Activated effector memory CD4-positive, alpha-beta T cell treated with anti-CD3 and anti-CD28 coated beads, Interleukin-2, amount 50 U/mL, for 16 hours (primary cell): ENCODE results near the gene TMEM131.

ENCODE experiments used
- DNase-seq: peaks from one replicate; pipeline ENCODE4 v3.0.0-alpha.2; 2020

TMEM131 gene

GRCh38 chr2:97797355-97797754 is 198.4 kb downstream of the TMEM131 start:
- no peak for DNase-seq

- no peak for DNase-seq
Observed at GRCh38 chr2:97796465-97797126, 199.2 kb downstream of the TMEM131 start.

- DNase-seq, result no peak
Observed at GRCh38 chr2:97792416-97792815, 203.3 kb downstream of the TMEM131 start.

- DNase-seq, result no peak
Observed at GRCh38 chr2:97788986-97789644, 206.6 kb downstream of the TMEM131 start.

GRCh38 chr2:97785818-97786217 is 209.9 kb downstream of the TMEM131 start:
- no peak for DNase-seq

- no peak for DNase-seq
Observed at GRCh38 chr2:97784953-97785352, 210.8 kb downstream of the TMEM131 start.

DNA sequence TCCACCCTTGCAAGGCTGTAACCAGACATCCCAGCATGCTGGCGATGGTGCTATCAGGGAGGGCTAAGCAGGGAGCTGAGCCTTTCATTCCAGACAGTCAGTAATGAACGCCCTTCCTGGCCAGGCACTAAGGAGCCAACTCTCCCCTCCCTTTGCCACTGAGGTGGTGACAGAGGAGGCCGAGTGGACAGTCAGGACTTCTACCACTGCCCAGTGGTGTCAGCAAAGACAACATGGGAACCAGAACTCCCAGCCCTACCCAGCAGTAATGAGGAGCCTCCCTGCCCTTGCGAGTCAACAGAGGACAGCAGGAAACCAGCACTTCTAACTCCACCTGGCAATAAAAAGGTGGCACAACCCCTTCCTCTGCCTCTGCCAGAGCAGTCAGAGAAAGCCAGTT is 213.8 kb downstream of the TMEM131 start:
- no peak for DNase-seq

GRCh38 chr2:97779141-97779540 is 216.6 kb downstream of the TMEM131 start:
- DNase-seq, result no peak

GRCh38 chr2:97775074-97775473 is 220.7 kb downstream of the TMEM131 start:
- DNase-seq, result no peak

- no peak for DNase-seq
Observed at GRCh38 chr2:97774425-97774824, 221.3 kb downstream of the TMEM131 start.

GRCh38 chr2:97770445-97770844 is 225.3 kb downstream of the TMEM131 start:
- DNase-seq, result no peak

GRCh38 chr2:97769711-97770110 is 226.0 kb downstream of the TMEM131 start:
- DNase-seq, result no peak

GRCh38 chr2:97769308-97769707 is 226.4 kb downstream of the TMEM131 start:
- no peak for DNase-seq

- DNase-seq, result no peak
Observed at GRCh38 chr2:97766567-97766966, 229.2 kb downstream of the TMEM131 start.

- no peak for DNase-seq
Observed at GRCh38 chr2:97765933-97766332, 229.8 kb downstream of the TMEM131 start.

DNA sequence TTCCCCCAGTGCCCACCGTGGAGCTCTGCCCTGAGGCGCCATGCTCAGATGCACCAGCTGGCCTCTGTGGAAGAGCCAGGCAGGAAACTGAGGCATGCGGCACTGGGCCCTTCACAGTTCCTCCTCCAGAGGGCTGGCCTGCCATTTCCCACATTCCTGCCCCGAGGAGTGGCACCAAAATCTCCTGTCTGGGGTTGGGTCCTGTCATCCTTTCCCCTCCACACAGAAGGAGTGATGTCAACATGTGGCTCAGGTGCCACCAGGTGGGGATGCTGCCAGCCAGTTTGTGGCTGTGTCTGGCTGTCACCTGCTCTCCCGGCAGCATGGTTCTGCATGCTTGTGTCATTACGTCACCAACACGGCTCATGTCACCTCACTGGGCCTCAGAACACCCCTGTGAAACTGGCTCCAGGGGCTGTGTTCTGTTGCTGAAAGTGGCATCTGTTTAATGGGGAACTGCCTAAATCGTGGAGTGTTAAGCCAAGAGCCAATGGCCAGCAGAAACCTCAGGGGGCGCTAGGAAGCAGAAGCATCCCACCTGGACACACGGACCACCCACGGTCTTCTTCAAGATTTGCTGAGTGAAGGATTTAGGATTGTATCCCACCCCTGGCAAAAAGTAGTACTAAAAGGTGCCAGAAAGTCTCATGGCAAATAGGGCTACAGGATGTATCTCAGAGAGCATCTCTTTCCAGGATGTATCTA is 231.0 kb downstream of the TMEM131 start:
- no peak for DNase-seq

GRCh38 chr2:97763176-97763845 is 232.4 kb downstream of the TMEM131 start:
- no peak for DNase-seq

DNA sequence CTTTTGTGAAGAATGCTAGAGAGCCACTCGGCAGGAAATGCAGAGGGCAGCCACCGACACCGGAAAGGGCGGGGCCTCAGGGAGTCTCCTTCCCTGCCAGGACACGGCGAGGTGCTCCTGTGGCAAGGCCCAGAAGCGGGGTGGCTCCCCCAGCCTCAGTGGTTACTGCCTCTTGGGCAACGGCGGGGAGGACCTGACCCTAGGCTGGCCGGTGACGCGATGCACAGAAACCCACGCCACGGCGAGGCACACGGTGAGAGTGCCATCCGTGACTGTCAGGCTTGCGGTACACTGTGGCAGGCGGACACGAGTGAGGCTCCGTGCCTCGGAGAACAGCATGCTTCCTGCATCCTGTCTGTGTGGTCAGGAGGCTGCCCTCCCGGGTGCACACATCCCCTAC is 234.6 kb downstream of the TMEM131 start:
- DNase-seq, result peak; percentile 84

DNA sequence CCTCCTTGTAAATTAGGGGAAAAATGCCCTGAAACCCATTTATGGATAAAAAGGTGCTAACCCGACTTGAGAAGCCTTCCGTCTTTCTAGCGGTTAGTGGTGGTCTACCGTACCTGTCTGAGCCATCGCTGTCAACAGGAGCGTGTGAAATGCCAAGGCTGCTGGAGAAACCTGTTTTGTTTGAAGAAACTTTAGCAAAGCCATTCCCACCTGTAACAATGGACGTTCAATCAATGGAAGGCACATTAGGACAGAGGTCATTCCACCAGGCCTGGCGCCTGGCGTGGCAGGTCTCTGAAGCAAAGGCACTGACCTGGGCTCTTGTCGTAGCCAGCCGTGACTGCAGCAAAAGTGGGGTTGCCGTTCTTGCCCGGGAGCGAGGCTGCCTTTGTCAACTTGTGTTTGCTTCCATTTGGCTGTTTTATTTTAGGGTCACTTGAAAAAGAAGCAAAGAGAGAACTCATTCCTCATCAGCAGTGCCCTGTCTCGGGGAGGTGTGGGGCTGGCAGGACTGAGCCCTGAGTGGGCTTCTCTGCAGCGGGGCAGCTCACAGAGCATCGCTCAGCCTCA is 235.2 kb downstream of the TMEM131 start:
- DNase-seq, result no peak

DNA sequence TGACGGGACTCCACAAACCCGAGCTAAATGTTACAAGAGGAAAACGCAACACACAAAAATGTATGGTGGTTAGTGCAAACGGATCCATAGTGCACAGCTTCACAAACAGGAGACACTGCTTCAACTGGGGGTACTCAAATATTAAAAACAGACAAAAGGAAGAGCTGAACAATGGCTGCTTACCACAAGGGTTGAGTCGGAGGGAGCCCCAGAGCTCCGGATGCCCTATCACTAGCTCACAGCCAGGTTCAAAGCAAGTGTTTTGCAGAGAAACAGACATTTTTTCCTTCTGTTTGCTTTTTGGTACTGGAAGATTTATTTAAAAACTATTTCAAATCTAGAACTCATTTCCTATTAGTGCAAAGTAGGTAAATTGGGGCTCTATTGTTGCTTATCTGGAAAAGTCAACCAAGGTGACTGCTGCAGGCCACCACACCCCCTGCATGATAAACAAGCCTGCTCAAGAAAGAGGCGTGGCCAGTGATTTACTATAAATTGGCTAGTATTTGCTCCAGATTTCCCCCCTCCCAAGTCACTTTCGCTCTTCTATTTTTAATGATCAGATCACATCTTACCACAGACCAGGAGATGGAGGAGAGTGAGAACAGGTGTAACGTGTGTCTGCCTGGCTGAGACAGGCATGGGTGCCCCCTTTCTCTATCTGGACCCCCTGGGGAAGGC is 235.9 kb downstream of the TMEM131 start:
- no peak for DNase-seq

GRCh38 chr2:97758131-97758705 is 237.5 kb downstream of the TMEM131 start:
- no peak for DNase-seq

GRCh38 chr2:97757062-97757461 is 238.7 kb downstream of the TMEM131 start:
- DNase-seq, result no peak
